GM18519 (cell line): ENCODE data around the gene OR2A42.
A peak's percentile ranks its signal among the peaks of the same experiment; 100 is the strongest.
"Not testable (repeated sequence)": the region's sequence is repeated elsewhere in the genome, so short reads cannot be mapped to it uniquely, and the experiment has no call there.

Source experiments
- ATAC-seq: cut with Tn5 transposase; IDR thresholded peaks from one replicate; pipeline ENCODE4 v1.9.1; 2021; ENCODE audit warnings: mild to moderate bottlenecking, moderate library complexity; ENCODE audit not compliant: unreplicated experiment, low FRiP score

Gene OR2A42

DNA sequence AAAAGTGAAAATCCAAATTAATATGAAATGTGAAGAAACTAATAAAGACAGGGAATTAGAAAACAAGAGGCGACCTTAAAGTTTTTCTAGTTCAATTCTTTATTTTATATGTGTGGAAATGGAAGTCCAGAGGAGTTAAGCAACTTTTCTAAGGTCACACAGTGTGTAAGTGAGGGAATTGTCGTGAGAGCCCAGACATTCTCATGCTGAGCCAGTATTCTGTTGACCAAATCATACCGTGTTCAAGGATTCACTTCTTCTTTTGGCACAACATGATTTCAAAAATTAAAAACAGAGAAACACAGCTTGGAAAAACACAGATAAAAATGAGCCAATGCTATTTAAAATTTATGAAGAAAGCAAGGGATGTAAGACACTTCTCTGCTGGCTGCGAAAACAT lies 12.5 kb downstream of the OR2A42 start:
- ATAC-seq = not testable (repeated sequence)

- not testable (repeated sequence) for ATAC-seq
Observed at GRCh38 chr7:144223675-144224074, 15.7 kb downstream of the OR2A42 start.

GRCh38 chr7:144220531-144220930 lies 18.9 kb downstream of the OR2A42 start:
- ATAC-seq = not testable (repeated sequence)

- ATAC-seq = peak; percentile 39
Observed at GRCh38 chr7:144219149-144219548, 20.3 kb downstream of the OR2A42 start.

GRCh38 chr7:144218581-144218980 lies 20.8 kb downstream of the OR2A42 start:
- not testable (repeated sequence) for ATAC-seq

DNA sequence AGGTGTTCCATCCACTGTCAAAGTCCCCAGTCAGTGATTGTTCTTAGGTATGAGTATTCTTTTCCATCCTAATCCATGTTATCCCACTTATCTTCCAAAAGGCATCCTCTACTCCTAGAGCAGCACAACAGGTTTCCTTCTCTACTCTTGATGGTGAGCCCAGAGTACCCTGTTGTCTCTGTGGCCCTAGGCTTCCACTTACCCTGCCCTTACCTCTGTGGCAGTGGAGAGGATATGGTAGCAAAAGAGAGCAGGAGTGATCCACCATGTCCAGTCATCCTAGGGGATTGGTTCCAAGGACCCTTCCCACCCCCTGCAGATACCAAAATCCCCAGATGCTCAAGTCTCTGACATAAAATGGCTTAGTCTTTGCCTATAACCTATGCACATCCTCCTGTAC lies 22.2 kb downstream of the OR2A42 start:
- ATAC-seq = not testable (repeated sequence)

DNA sequence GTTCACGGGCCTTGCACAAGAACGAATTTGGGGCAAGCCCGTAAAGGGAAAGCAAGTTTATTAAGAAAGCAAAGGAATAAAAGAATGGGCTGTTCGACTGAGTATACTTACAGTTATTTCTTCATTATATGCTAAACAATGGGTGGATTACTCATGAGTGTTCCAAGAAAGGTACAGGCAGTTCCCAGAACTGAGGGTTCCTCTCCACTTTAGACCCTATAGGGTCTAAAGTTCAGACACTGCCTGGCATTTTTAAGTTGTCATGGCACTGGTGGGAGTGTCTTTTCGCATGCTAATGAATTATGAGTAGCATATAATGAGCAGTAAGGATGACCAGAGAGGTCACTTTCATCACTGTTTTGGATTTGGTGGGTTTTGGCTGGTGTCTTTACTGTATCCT lies 34.1 kb downstream of the OR2A42 start:
- not testable (repeated sequence) for ATAC-seq

DNA sequence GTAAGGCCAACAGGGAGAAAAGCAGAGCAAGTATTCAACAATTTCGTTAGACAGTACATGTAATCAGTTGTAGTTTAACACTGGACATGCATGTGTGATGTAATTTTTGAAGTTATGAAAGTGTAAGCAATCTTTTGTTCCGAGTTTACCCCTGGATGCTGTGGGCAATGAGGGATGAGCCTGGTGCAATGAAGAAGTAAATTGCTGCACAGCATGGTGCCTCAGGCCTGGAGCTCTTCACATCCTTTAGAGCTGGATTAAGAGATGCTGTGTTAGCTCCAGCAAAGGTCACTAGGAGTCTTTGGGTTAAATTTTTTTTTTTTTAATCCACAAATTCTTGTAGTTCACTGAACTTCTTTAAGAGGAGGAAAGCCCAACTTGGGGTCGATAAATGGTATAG lies 36.3 kb downstream of the OR2A42 start:
- not testable (repeated sequence) for ATAC-seq

DNA sequence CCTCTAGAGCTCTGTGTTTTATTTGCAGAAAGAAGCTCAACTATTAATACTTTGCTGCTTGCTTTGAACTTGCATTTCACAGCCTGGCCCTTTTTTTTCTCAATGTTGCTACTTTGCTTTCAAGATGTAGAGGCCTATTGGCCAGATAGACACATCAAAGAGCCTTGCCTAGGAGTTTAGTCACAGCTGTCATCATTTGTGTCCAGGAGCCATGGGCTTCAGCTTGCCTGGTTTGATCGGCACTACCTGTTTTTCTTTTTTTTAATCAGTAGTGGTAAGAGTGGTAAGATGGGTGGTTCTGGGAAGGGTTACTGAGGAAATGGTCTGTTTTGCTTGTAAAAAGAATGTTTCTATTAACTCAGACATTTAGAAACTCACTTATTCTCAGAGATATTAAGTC lies 37.4 kb downstream of the OR2A42 start:
- ATAC-seq = not testable (repeated sequence)

GRCh38 chr7:144198934-144199333 lies 40.5 kb downstream of the OR2A42 start:
- ATAC-seq = not testable (repeated sequence)

- peak; percentile 42 for ATAC-seq
Observed at GRCh38 chr7:144195212-144195872, 44.1 kb downstream of the OR2A42 start, which contains the start of gene ARHGEF35. ARHGEF35 (minus strand) TSS chr7:144195833; CDS start chr7:144188383, 7,450 bp downstream.

- not testable (repeated sequence) for ATAC-seq
Observed at GRCh38 chr7:144194453-144194852, 45.0 kb downstream of the OR2A42 start.

GRCh38 chr7:144193782-144194181 lies 45.6 kb downstream of the OR2A42 start:
- ATAC-seq = not testable (repeated sequence)

DNA sequence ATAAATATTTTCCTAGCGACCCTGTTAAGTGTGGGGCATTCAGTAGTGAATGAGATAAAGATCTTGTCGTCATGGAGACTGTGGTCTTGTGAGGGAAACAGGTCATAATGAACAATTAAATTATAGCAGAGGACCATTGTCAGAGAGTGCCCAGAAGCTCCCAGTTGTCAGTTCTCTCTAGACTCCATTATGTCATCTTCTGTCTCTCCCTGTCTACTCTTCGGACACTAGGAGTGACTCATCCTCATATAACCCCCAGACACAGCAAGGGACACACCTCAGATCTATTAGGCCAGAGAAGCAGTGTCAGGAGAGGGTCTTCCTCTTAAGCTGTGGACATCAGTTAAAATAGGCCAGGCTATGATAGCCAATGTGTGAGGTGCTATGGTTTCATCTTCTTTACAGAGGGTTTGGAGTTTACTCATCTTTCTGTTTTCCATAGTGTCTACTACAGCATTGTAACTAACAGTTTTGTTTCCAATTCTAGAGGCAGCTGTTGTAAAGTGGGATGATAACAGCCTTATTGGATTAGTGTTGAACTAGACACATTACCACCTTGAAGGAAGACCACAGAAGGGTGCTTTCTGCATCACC lies 50.7 kb downstream of the OR2A42 start:
- not testable (repeated sequence) for ATAC-seq

GRCh38 chr7:144187848-144188247 lies 51.6 kb downstream of the OR2A42 start:
- not testable (repeated sequence) for ATAC-seq

DNA sequence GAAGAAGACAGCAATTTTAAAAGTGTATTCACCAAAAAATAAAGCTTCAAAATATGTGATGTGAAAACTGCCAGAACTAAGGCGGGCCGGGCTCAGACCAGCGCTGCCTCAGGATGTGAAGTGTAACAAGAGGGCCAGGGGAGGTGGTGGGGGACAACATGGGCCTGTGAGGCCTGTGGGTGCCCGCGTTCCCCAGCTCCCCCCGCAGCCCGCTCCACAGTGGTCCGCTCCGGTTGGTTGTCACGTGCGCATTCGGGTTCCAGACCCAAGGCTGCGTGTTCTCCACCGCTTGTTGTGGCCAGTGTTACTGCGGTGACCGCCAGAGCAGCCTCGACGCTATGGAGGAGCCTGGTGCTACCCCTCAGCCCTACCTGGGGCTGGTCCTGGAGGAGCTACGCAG lies 56.2 kb downstream of the OR2A42 start, which contains the start of gene CTAGE4:
Gene CTAGE4 (plus strand): TSS at position 301 of the 400 bp plus-strand sequence. CDS start 38 bp downstream, at position 339.
- ATAC-seq = not testable (repeated sequence)

- not testable (repeated sequence) for ATAC-seq
Observed at GRCh38 chr7:144179165-144179479, 60.3 kb downstream of the OR2A42 start.

DNA sequence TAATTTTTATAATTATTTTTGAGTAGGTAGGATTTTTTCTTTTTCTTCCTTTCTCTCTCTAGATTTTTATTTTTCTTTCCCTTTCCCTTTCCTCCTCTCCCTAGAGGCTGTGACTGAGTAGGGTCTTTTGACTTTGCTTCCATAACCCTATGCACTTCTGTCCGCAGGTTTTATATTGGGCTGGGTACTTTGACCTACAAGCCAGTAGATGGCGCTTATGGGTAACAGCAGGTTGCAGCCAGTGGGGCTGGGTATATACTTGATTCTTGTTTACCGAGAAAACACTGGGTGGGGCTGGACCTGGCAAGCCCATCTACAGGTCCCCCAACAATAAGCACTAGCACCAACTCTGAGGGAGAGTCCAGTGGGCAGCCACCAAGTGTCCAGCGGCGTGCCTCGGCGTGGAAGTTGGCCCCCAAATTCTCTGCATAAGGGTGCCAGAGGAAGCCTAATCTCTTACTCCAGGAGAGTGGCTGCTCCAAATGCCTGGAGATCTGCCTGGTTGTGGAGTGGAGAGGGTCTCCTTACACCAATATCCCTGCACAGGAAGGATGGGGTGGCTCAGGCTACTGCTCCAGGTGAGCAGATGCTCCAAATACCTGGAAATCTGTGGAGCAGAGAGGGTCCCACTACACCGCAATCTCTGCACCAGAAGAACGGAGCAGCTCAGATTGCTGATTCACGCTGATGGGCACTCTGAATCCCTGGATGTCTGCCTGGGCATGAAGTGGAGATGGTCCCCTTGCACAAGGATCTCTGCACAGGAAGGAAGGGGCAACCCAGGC lies 60.8 kb downstream of the OR2A42 start:
- peak; percentile 97 for ATAC-seq
